Suppressor macrophage treated with lipopolysaccharide for 1 hour (primary cell): ENCODE measurements around the gene PREX1.

Experiments used
- DNase-seq, 3 donors: peaks; one replicate each; pipeline ENCODE4 v3.0.0-alpha.2; 2020 to 2022

Gene PREX1

DNA sequence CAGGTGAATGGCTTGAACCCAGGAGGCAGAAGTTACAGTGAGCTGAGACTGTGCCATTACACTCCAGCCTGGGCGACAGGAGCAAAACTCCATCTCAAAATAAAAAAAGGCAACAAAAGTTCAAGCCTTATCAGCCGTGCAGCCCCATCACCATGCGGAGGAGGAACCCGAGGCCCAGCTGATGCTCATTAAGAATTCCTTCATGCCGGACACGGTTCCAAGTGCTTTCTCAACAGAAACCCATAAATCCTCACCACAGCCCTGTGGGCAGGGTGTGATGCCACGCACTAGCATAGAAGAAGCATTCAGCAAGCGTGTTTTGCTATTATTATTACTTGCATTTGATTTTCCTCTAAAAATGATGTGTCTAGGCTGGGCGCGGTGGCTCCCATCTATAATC, 56.3 kb downstream of the PREX1 start:
- DNase-seq: no peak

DNA sequence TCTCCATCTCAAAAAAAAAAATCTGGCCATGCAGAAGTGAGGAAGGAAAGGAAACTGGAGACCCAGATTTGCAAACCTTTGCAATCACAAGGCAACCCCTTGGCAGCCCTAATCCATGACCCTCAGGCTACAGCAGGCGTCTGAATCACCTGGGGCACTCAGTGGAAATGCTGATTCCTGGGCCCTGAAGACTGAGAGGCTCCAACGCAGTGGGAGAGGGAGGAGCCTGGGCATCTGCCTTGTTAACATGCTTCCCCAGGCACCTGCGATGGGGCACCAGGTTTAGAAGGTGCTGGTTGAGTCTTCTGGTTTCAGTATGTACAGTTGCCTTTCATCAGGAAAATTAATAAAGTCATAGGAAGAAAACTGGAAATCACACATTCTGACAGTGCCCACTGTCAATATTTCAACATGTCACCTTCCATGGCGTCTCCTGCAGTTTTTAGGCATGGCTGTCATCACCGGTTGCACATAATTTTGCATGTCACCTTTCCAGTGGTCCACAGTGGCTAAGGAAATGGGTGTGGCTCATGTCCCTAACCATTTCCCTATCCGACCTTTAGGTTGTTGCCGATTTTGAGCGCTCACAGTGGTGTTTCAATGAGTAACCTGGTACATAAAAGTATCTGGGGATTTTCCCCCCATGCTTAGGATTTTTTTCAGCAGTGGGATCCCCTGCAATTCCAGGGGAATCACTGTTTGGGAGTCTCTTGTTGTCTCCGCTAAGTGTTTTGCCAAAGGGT, 56.9 kb downstream of the PREX1 start:
- no peak for DNase-seq

DNA sequence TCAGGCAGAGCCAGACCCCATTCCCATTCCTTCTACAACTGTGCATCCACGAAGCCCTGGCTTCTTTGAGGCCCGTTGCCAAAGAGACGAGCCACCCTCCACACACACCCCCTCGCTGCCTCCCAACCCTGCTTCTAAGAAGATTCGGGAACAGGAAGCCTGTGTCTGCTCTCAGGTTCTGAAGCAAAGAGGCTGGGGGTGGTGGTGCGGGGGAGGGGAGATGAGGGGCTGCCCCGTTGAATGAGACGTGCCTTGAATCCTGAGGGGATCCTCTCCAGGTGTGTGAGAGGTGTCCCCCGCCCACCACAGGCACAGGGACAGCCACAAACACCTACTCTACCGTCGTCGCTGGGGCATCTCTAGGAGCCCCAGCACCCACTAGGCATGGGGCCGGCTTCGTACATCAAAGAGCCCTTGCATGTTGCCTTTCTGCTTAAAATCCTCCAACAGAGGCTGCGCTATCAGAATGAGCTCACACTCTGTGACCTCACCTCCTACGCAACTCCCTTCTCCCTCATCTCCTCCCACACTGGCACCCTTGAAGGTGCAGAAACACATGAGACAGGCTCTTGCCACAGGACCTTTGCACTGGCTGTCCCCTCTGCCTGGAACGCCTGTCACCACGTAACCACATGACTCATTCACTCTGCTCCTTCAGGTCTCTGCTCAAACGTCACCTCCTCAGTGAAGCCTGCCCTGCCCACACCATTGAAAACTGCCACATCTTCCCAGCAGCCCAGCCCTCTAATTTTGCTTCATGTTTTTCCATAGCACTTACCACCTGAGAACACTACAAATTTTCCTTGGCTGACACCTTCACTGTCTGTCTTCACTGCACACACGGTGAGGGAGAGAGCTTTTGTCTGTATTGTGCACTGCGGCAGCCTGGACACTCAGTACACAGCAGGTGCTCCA, 58.5 kb downstream of the PREX1 start:
- peak; percentile 84 to 91 (median 85) for DNase-seq

DNA sequence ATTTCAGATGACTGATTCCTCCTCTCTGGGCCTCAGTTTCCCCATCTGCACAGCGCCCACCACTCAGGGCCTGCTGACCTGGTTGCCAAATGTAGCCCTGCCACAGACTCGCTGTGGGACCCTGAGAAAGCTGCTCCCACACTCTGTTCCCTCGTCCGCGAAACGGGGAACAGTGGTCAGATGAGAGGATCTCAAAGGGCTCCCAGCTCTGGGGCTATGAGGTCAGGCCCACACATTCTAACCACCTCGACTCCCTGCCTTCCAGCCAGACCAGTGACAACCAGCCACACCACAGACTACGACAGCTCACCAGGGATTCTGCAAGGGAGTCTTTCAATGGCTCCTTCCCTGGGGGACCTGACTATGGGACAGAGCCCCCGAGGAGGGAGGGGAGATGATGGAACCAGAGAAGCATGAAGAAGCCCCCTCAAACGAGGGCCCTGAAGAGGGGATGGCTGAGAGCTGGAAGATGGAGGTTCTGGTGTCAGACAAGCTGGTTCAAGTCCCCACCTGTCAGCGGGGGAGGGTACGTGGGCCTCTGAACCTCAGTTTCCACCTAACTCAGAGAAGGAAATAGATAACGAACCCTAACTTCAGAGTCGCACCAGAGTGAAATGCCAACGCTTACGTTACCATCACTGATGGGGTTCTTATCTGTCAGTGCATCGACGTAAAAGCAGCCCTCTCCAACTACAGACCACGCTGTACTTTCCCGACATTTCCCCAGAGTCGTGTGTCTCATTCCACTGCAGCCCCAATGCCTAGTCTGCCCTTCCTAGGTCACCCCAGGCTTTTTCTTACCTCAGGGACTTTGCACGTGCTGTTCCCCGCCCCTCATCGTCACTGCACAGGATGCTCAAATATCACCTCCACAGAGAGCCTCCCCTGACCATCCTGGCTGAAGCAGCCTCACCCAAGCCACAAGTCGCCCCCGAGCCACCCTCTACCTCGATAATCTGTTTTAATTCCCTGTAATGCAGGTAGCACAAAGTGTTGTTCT, 60.5 kb downstream of the PREX1 start:
- DNase-seq: no peak

DNA sequence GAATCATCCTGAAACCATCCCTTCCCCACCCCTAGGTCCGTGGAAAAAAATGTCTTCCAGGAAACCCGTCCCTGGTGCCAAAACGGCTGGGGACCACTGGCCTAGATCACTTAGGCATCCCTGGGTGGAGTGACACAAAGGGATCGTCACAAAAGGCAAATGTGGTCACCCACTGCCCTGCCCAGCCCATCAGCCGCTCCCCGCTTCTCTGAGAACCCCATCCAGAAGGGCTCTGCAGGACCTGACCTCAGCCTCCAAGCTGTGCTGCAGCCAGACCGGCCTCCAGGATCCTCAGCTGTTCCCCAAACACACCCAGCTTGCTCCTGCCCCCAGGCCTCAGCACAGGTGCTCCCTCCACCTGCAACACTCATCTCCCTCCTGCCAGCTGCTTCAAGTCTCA, 61.6 kb downstream of the PREX1 start:
- DNase-seq: no peak

DNA sequence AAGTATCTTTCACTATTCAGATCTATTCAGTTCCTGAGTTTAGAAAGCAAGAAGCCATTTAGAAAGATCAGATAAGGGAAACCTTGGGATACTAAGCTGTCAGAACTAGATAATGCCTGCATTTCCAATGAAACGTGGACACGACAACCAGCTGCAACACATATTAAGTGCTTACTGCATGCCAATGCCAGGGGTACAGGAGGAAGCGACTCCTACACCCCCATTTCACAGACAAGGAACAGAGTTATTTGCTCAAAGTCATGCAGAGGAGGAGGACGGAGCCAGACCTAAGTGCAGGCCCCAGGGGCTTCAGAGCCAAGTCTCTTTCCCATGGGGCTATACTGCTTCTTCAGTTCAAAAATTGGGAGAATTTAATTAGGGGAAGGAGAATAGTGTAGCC, 62.4 kb downstream of the PREX1 start:
- DNase-seq: no peak

DNA sequence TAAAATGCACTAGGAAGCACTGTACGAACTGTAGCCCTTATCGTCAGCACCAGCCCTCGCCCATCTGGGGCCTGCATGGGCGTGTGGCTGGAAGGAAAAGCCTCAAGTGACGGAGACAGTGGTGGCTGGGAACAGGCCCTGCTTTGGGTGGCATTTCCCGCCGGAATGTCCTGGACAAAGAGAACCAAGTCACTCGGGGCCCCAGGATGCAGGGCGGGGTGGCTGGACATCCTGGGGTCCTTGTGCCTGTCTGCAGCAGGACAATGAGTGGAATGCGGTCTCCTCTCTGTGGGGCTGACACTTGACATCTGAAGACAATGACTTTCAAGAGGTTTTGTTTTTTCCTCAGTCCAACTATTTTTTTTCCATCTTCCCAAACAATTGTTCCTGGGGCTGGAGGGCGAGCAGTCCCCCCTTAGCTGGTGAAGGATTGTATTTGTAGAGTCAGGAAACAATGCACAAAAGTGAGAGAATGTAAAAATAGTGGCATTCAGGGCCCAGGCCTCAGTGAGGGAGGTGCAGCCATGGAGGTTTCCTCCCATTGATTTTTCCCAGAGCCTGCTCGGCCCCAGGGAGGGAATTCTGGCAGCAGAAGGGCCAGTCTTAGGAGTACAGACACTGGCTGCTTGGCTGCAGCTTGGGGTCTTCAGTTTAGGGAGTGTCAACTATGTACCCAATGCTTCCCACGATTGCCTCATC, 64.4 kb downstream of the PREX1 start:
- no peak for DNase-seq

DNA sequence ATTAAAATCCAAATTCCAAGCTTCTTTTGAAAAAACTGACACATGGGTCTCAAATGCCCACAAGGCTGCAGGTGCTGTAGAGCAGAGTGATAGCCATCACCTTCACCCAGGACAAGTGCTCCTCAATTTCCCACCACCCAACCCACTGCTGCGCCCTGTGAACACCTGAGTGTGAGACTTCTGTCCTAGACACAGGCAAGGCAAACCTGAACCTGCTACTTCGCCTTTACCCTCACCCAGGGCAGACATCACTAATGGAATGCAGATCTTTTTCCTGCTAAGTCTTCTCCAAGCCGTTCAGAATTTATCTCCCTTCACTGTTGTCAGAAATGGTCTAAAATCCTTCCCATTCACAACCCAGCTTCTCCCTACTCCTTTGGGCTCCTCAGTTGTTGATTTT, 65.9 kb downstream of the PREX1 start:
- DNase-seq: no peak

DNA sequence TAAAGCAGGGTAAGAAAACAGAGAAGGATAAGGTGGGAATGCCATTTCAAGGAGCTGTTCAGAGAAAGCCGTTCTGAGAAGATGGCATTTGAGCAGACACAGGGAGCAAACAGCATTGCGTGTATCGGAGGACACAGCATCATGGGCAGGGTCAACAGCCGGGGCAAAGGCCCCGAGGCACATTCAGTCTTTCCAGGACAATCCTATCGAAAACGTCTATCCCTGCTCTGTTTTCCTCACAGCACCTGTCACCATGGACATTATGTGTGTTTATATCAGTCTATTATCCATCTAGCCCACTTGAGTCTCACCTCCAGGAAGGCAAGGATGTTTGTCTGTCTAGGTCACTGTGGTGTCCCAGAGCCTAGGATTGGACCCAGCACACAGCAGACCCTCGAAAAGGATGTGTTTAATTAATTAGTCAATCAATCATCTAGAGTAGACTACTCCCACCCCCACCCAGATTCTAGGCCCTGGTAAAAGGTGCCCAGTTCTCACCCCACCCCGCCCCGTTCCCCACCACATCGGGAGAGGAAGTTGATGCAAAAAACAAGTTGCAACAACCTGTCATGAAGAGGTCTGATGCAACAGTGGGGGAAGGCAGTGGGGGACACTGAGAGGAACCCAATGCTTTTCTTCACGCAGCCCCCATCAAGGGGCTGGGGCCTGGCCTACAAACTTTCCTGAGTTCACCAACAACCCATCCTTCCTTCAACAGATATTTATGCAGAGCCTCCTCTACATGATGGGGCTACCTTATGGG, 66.6 kb downstream of the PREX1 start:
- peak; percentile 53 to 64 (median 58) for DNase-seq

DNA sequence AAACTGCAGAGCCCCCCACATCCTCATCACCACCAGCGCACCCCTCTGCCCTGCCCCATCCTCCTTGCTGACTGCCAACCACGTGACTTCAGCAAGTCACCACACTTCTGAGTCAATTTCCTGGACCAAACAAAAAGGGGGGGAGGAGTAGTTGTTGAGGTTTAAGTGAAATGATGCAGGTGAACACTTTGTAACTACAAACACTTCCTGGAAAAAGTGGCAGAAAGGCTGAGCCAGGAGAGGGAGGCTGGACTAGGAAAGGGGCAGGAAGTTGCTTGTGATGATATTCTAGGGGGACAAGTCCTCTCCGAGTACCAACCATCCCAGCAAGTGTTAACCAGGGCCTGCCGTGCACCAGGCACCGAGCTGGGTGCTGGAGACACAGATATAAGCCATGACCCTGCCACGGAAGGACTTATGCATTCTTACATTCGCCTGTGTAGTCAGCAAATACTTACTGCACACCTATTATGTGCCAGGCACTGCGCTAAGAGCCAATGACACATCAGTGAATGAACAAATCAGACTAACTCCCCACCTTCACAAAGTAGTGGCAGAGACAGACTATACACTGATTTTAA, 67.3 kb downstream of the PREX1 start:
- DNase-seq: peak; percentile 47 to 52 (median 49)

DNA sequence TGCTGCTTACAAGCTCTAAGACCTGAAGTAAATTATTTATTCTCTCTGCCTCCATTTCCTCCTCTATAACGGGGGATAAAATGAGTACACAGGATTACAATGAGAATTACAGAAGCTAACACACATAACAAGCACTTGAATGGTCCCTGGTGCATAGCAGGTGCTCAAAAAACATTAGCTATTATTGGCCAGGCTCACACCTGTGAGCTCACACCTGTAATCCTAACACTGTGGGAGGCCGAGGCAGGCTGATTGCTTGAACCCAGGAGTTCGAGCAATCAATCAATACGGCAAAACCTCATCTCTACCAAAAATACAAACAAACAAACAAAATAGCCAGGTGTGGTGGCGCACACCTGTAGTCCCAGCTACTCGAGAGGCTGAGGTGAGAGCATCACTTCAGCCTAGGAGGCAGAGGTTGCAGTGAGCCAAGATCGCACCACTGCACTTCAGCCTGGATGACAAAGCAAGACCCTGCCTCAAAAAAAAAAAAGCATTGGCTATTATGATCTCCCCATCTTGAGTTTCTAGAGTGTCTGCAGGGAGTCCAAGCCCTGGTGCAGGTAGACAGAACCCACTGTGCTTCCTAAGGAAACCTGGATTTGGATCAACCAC, 68.1 kb downstream of the PREX1 start:
- no peak for DNase-seq

DNA sequence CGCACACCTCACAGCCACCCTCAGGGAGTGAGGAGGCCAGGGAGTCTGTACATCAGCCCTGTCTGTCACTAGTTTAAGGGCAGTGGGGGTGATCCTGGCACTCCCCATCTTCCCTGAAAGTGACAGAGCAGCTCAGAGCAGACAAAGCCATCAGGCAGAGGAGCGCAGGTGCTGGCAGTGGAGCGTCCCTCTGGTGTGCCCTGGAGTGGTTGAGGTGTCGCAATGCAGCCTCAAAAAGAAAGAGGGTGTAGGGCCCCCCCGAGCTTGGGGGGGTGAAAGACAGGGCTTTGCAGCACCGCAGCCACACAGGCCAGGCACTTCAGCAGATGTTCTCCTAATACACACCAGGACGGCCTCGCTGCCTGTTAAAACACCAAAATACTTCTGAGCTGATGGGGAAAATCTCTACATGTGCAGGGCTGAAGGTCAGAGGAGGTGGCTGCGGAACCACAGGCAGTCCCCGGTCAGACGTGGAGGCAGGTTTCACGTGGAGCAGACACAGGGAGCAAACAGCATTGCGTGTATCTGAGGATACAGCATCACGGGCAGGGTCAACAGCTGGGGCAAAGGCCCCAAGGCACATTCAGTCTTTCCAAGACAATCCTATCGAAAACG, 69.5 kb downstream of the PREX1 start:
- DNase-seq: no peak

DNA sequence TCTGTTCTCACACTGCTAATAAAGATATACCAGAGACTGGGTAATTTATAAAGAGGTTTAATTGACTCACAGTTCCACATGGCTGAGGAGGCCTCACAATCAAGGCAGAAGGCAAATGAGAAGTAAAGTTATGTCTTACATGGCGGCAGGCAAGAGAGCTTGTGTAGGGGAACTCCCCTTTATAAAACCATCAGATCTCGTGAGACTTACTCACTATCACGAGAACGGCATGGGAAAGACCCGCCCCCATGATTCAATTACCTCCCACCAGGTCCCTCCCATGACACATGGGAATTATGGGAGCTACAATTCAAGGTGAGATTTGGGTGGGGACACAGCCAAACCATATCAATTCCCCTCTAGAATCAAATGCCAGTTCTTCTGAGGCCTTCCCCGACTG, 71.0 kb downstream of the PREX1 start:
- peak in 2 of 3 donors; percentile 39 to 48 for DNase-seq

DNA sequence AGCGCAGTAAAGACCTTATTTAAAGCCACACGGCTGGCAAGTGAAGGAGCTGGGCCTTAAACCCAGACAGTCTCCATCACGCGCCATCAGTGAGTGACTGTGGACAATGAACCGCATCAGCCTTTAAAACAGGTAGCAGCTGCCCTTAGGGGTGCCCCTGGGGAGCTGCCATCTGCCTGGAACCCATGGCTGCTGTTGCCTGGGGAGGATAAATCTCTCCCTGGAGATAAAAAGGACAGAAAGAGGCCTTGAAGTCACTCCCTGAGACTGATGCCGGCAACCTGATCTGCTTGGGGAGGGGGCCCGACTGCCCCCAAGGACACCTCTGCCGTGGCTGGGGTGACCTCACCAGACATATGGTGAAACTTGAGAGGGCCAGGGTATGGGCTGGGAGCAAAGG, 73.5 kb downstream of the PREX1 start:
- DNase-seq: no peak

DNA sequence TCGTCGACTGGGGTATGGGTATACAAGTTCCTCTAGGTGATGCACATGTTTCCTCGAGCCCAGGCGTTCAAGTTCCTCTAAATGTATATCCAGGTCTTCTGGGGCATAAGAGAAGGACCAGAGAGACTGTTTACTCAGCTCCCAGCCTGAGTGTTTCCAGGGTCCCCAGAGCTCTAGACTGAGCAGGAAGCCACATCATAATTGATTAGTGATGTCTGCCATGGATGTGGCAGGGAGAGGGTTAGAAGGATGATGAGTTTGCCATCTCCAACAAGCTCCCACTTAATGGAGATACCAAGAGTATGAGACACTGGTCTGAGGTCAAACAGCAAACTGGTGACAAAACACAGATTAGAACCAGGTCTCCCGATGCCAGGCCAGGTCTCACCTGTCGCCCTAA, 74.8 kb downstream of the PREX1 start:
- no peak for DNase-seq

DNA sequence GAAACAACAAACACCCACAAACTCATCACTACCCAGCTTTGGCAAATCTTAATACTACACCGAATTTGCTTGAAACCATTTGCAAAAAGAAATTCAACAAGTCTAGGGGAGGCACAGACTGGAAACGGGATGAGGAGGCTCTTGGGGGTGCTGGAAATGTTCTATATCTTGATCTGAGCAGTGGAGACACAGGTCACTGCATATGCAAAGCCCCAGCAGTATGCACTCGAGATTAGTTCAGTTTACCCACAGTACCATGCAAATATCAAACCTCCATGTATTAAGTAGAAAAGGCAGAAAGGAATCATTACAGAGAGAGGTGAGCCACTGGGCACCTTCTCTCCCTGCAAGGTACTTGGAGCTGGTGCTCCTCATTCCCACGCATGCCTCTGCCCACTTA, 75.9 kb downstream of the PREX1 start:
- DNase-seq: no peak

DNA sequence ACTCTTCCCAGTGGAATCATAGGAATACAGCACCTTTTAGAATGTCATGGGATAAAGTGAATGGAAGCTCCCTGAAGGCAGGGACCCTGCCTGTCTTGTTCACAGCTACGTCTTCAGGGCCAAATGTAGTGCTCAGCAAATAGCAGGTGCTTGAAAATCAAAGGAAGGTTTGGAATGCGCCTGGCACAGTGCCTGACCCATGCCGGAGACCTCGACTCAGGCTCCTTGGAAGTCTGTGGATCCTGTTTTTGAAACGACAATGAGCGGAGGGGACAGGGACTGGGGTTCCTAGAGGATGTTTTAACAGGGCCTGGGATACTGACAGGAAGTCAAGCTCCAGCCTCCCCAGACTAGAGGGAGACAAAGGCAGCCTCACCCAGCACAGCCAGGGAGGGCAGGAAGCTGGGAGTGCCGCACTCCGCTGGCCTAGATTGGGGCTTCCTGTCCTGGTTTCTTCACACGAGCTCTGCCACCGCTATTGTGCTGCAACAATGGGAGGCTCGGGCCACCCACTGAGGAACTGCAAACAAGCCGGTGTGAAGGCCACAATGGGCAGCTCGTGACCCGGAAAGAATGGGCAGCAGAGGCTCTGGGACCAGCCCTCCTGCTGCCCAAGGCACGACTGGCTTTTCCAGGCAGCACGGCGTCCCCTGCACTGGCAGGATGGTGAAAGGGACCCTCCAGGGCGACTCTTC, 76.7 kb downstream of the PREX1 start:
- peak; percentile 33 to 68 (median 67) for DNase-seq

DNA sequence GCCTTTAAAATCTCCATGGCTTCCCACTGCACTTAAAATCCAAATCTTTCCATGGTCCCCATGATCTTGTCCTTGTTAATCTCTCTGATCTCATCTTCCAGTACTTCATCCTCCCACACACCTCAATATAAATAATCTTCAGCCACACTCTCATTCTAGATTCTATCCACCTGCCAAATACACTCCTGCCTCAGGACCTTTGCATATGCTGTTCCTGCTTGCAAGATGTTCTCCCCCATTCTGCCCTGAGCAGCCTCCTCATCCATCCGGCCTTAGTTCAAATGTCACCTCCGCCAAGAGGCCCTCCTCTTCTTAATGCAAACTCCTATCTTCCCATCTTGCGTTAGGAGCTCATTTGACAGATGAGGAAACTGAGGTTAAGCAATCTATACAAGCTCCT, 77.4 kb downstream of the PREX1 start:
- no peak for DNase-seq

DNA sequence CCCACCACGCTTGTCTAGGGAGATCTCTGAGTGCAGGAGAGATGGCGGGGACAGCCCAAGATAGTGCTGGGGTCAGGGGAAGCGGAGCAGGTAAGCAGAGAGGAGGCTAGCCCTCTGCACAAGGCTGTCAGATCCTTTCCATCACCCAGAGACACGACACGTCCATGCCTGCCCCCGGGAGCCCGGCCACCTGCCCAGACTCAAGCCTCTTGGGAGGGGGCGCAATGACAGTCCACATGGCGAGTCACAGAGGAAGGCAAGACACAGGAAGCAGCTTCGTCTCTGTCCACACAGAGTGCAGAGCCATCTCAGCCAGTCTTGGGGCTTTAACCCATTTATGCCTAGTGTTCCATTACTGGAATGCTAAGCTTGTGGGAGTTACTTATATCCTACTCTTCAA, 78.4 kb downstream of the PREX1 start:
- no peak for DNase-seq

DNA sequence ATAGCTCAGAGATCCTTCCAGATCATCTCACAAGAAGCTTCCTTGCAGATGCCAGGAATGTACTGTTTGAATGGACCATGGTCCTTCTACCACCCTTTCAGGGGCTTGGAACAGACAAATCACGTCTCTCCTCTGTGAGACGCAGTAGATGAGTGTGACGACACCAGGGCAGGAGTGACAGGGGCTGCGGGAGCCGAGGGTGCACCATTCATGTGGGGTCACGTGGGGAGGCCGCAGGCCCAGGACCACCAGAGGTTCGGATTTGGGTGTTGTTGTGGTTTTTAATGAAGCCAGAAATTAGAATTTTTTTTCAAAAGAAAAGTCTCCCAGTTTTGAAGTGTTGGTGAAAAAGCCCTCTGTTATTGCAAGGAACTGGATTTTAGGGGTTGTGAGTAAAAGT, 79.2 kb downstream of the PREX1 start:
- DNase-seq: no peak
